Heart left ventricle (tissue), 13 donors: ENCODE measurements around the gene SREBF2.

Experiments used
- POLR2A ChIP-seq, 2 donors: fragments of 450-650 bp; IDR thresholded peaks; one replicate each; pipeline ENCODE4 v1.6.1; 2017; ENCODE audit warnings: antibody characterized with exemption in 2 of 2, mild to moderate bottlenecking in 2 of 2, moderate library complexity in 2 of 2
- TF ChIP-seq, protein P1 (sequence below), 12 donors: fragments of 200-600 bp; sonication (generic) in 4 of 12; IDR thresholded peaks; one replicate each; pipeline versions ENCODE4 v1.5.0 to v1.8.0; 2018 to 2022; ENCODE audit warnings: antibody characterized with exemption in 12 of 12, mild to moderate bottlenecking in 5 of 12
- donor health status: ischemic (EF 13 %, LVEDD 7.1; RV severe dilation, severe dysfunction).
- donor health status: DM: no; HTN: yes; CAD: no.
- donor health status: DM: no; HTN: no; CAD: no.
- donor health status: ischemic (EF 25% LVEDD 6.9; RV normal size, moderate dysfunction).
- donor health status: ischemic (EF 25% LVEDD 5.7; RV mildly dilated, moderate dysfunction).
- donor health status: ischemic (EF 35%, LVEDD 5.7; RV mildly dilated, moderate dysfunction).
- donor health status: nonischemic (EF 11% LVEDD 7.7; RV severe dilation, severe dysfunction).
- donor health status: DM: yes; HTN: yes; CAD: no.
- donor health status: PGD.
- donor health status: ischemic (EF 29% LVEDD 5.4; RV normal size, mild dysfunction).
- donor health status: nonischemic (EF 23%, LVEDD 6.1; RV moderate dilation, normal function).

GRCh38 chr22:41898645-41899044, 65.7 kb downstream of the SREBF2 start:
- TF ChIP-seq, protein P1, sequence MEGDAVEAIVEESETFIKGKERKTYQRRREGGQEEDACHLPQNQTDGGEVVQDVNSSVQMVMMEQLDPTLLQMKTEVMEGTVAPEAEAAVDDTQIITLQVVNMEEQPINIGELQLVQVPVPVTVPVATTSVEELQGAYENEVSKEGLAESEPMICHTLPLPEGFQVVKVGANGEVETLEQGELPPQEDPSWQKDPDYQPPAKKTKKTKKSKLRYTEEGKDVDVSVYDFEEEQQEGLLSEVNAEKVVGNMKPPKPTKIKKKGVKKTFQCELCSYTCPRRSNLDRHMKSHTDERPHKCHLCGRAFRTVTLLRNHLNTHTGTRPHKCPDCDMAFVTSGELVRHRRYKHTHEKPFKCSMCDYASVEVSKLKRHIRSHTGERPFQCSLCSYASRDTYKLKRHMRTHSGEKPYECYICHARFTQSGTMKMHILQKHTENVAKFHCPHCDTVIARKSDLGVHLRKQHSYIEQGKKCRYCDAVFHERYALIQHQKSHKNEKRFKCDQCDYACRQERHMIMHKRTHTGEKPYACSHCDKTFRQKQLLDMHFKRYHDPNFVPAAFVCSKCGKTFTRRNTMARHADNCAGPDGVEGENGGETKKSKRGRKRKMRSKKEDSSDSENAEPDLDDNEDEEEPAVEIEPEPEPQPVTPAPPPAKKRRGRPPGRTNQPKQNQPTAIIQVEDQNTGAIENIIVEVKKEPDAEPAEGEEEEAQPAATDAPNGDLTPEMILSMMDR (IDR thresholded peaks at IDR 0.05): no peak
- no peak for TF ChIP-seq POLR2A (IDR thresholded peaks at IDR 0.05)
